ENCODE data around the gene CRABP1.

Gene CRABP1

GRCh38 chr15:78340231-78341056, at the start of gene CRABP1:
CRABP1 (plus strand) TSS chr15:78340353; CDS start chr15:78340429, 76 bp downstream.
- no peak for TF ChIP-seq CTCF (IDR thresholded peaks at IDR 0.05)

- no peak for TF ChIP-seq CTCF (IDR thresholded peaks at IDR 0.05)
These were observed 49.1 kb upstream of the CRABP1 start for GRCh38 chr15:78291052-78291451.

- TF ChIP-seq CTCF (IDR thresholded peaks at IDR 0.05), result no peak
These were observed 48.5 kb upstream of the CRABP1 start for GRCh38 chr15:78291698-78292097.

GRCh38 chr15:78292219-78292618, 47.9 kb upstream of the CRABP1 start:
- no peak for TF ChIP-seq CTCF (IDR thresholded peaks at IDR 0.05)

GRCh38 chr15:78299101-78299930, 40.8 kb upstream of the CRABP1 start, which contains the start of gene SKIC8:
SKIC8 (minus strand) TSS chr15:78299609; CDS start chr15:78295686, 3,923 bp downstream.
- TF ChIP-seq CTCF (IDR thresholded peaks at IDR 0.05), result peak; percentile 31; the same call in 1 of the 2 replicates

- TF ChIP-seq CTCF (IDR thresholded peaks at IDR 0.05), result no peak
These were observed 38.8 kb upstream of the CRABP1 start for GRCh38 chr15:78301326-78301725.

GRCh38 chr15:78301828-78302227, 38.3 kb upstream of the CRABP1 start:
- no peak for TF ChIP-seq CTCF (IDR thresholded peaks at IDR 0.05)
